CD4-positive, alpha-beta T cell treated with Interleukin-6 at 100 ng/mL for 8 hours (primary cell): Measurements from ENCODE around the gene IWS1.
"Not testable (repeated sequence)": the region's sequence is repeated elsewhere in the genome, so short reads cannot be mapped to it uniquely, and the experiment has no call there.

Experiments used
- DNase-seq: peaks from one replicate; pipeline ENCODE4 v3.0.0-alpha.2; 2020; ENCODE audit warnings: mixed read lengths, low spot score

The IWS1 gene

DNA sequence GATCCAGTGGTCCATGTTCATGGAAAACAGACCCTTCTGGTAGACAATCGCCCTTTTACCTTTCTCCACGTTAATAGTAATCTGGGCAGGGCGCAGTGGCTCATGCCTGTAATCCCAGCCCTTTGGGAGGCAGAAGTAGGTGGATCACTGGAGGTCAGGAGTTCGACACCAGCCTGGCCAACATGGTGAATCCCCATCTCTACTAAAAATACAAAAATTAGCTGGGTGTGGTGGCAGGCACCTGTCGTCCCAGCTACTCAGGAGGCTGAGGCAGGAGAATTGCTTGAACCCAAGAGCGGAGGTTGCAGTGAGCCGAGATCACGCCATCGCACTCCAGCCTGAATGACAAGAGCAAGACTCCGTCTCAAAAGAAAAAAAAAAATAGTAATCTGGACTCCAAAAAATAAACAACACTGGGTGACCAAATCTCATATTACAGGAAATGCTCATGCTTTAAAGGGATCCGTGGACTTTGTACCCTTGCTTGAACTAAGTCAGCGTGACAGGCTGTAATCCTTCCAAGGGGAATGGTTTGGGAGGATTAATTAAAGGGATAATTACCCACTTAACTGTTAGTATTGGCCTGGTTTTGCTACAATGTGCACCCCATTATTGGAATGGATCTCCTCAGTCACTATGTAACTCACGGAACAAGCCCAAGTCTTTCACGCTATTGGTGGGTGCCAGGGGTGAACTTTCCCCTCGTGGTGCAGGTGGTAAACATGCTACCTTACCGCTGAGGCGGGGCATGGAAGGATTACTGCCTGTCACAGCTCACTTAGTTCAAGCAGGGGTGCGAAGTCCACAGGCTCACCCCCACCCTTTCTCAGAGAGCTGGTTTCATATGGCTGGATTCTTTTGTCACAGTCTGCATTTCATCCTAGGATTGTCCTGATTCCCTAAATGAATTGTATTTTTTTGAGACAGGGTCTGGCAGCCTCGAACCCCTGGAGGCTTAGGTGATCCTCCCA lies 71.4 kb downstream of the IWS1 start:
- DNase-seq = no peak

DNA sequence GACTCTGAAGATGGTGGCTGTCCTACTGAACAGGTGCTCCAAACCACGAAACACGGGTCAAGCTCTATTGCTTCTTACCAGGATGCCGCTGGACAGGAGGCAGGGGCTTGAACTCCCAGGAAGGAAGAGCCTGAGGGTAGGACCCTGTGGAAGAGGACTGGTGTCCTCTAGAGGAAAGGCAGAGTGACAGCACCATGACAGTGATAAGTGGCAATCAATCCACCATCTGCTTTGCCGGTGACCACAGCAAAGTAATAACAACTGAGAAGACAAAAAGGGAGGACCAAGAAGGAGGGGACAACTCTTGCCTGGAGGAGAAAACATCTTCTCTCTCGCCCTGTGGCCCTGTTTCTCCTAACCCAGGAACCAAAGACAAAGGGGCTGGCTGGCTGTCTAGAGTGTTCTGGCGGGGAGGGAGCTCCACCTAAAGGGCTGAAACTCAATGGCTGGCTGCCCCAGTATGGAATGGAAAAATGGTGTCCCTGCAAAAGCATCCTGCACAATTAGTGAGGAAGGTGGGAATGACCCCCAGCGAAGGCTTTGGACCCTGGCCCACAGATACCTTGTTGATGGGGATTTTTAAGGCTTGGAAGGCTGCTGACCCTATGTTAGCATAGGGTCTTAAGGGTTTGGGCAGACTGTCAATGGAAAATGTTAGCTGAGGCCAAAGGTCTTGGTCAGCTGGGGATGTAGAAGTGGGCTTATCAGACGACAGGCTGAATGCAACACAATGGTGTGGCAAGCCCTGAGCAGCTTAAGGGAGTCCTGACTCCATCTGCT lies 72.7 kb downstream of the IWS1 start:
- no peak for DNase-seq

DNA sequence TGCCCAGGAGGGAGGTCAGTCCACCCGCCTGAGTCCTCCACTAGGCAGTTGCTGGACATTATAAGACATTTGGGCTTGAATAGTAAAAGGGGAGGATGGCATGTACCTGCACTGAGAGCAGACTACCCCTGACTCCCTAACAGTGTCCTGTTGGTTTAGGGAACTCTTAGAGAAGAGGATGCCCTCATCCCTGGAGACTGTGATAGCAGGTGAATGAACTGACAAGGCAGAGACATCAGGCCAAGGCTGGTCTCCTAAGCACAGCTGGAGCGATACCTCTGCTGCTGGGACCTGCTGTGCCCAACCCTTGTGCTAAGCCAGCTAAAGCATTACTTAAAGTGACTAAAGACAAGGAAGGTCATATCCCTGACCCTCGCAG lies 73.3 kb downstream of the IWS1 start:
- DNase-seq = no peak

DNA sequence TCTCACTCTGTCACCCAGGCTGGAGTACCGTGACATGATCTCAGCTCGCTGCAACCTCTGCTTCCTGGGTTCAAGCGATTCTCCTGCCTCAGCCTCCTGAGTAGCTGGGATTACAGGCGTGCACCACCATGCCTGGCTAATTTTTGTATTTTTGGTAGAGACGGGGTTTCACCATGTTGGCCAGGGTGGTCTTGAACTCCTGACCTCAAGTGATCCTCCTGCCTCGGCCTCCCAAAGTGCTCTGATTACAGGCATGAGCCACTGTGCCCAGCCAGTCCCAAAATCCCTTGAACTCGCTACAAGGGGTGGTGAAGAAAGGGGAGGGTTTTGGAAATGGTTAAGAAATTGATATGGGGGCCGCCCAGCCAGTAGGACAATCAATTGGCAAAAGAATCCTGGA lies 73.9 kb downstream of the IWS1 start:
- DNase-seq = not testable (repeated sequence)

DNA sequence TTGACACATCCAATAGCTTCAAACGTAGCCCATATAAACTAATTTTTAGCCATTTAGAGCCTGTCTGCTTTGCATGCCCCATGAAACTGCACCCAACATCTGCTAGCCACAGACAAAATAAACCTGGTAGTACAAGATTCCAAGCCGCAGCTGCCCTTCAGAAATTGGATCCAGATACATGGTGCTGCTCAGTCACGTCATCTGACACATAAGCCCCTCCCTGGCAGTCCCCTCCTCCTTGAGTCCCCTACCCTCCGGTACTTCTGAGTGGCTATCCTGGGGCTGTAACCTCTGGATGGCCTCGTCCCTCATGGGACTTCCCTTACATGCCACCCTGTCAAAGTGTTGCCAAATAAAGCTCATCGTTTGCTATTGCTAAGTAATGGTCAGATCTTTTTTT lies 74.3 kb downstream of the IWS1 start:
- DNase-seq = no peak

DNA sequence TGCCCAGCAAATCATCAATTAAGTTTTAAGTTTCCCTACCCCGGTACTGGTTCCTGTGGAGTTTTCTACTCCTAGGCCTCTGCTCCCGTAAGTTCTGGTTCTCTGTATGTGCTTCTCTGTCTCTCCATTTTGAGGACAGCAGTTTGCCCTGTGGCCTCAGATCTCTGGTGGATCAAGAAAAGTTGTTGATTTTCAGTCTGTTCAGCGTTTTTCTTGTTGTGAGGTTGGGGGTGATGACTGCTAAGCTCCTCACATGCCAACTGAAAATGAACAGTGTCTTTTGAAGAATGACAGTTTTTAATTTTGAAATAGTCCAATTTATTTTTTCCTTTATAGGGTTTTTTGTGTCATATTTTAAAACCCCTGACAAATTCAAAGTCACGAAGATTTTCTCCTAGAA lies 76.4 kb downstream of the IWS1 start:
- DNase-seq = no peak

DNA sequence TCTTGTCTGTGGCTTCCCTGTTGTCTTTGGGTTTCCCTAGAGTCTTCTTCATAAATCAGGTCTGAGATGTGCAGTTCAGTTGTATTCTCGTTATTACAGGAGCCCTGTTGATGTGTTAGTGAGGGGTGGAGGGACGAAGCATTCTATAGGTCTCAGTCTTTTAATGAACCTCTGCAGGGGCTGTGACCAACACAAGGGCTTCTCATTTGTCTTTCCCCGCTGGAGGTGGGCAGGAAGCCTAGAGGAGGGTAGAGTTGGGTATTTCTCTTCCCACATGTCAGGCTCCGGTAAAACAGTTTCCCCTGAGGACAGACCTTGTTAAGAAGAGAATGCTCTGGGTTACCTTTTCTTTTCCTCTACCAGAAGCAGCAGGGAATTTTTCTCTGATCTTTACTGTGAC lies 76.9 kb downstream of the IWS1 start:
- DNase-seq = no peak

DNA sequence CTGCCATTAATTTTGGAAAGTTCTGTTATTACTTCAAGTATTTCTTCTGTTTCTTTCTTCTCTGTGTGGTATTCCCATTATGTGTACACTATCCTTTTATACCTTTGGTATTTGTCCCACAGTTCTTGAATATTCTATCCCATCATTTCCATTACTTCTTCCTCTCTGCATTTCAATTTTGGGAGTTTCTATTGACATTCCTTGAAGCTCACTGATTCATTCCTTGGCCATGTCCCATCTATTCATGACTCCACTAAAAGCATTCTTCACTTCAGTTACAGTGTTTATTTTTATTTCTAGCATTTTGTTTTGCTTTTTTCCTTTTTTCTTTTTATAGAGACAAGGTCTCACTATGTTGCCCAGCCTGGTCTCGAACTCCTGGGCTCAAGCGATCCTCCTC lies 77.8 kb downstream of the IWS1 start:
- no peak for DNase-seq

DNA sequence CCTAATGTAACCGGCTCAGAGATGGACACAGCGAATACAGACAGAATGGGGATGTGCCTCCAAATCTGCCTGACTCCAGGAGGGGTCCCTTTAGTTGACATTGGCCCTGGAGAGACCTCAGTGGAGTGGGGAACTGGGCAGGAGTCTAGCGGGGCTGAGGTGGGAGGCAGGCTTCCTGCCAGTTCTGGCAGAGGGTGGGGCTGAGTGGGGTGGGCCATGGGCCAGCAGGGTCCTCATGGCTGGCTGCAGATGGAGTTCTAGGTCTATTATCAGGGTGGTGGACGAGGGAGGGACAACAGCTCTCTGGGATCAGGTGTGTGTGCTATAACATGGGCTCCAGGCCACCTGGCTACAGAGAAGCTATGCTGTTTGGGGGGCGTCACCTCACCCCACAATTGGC lies 86.9 kb downstream of the IWS1 start:
- no peak for DNase-seq

DNA sequence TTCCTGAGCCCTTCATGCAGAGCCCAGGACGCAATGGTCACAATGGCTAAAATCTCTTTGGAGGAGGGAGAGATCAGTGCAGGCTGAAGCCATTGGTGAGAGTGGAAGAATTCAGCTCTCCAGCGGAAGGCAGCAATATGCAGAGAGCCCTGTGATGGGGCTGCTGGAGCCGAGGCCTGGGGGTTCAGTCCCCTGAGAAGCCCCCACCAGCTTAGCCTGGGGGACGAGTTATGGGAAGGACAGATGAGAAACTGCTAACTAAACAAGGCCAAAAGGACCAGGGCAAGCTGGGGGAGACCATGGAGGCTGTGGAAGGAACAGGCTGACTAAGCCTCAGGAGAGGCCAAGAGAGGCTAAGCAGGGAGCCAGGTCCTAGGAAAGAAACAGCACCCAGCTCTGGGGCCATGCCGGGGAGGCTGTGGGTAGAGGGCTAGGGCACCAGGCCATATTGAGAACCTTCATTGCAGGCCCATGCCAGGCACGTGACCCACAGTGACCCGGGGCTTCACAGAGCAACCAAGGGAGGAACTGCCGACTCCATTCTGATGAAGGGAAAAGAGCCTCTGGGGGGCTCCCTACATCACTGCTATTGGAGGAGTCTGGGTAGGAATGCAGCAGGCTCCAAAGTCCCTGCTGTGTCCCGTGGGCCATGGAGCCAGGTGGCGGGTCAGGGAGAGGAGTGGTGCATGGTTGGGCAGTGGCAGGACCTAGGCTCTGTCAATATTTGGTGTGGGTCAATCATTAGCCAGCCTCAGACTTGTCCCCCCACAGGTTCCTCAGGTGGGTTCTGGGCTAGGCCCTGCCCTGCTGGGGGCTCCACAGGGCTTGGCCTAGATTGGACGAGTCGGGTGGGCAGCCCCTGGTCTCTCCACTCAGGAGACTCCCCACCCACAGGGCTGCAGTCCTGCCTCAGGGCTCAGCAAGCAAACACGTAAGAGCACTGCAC lies 88.2 kb downstream of the IWS1 start:
- DNase-seq = no peak

DNA sequence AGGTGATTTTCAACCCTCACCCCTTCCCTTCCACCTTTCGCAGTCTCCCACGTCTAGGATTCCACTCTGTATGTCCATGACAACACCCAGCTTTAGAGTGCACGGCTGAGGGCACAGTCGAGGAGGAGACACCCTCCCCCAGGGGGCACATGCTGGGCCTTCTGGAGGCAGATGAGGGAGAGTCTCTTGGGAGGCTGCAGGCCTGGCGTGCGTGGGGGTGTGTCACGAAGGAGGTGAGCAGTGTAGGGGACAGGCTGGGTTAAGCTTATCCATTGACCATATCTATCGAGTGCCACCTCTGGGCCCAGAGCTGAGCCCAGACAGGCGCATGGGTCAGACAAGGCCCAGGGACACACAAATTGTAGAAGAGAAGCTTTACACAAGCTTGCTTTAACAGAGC lies 89.2 kb downstream of the IWS1 start:
- DNase-seq = no peak

DNA sequence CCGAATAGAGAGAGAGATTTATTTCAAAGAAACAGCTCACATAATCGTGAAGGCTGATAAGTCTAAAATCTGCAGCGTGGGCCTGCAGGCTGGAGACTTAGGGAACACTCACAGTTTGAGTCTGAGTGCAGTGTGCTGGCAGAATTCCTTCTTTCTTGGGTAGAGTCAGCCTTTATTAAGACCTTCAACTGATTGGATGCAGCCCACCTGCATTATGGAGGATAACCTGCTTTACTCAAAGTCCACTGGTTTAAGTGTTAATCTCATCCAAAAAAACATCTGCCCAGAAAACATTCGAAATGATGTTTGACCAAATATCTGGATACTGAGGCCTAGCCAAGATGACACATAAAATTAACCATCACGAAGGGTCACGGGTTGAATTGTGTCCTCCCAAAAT lies 91.8 kb downstream of the IWS1 start:
- DNase-seq = no peak

DNA sequence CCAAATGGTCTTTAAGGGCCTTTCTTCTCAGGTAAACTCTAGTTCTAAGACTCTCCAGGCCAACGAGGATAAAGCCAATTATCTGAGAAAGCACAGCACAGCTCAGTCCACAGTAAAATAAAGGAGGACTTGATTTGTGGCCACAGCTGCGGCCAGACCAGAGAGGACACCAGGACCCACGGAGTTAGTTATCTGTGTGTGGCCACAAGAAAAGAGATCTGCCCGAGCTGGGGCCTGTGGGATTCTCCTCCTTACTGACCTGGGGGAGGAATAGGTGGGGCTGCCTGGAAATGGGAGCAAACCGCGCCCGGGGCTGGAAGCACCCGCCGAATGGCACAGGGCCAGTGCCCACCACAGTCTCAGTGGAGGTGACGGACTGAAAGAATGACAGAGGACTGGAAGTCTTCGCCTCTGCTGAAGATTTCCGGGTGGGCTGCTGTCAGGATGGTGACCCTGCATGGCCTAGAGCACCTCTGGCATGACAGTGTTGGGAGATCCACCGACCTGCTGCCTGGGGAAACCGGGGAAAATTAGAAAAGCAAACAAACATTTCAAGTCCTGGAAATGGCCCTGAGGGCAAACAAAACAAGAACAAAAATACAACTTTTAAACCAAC lies 94.8 kb downstream of the IWS1 start:
- no peak for DNase-seq
